HG02610 (cell line): ENCODE measurements around the gene MAPK8.

ENCODE experiments used
- ATAC-seq: cut with Tn5 transposase; IDR thresholded peaks from one replicate; pipeline ENCODE4 v1.9.1; 2021; ENCODE audit warnings: mild to moderate bottlenecking, moderate library complexity; ENCODE audit not compliant: unreplicated experiment

The MAPK8 gene

DNA sequence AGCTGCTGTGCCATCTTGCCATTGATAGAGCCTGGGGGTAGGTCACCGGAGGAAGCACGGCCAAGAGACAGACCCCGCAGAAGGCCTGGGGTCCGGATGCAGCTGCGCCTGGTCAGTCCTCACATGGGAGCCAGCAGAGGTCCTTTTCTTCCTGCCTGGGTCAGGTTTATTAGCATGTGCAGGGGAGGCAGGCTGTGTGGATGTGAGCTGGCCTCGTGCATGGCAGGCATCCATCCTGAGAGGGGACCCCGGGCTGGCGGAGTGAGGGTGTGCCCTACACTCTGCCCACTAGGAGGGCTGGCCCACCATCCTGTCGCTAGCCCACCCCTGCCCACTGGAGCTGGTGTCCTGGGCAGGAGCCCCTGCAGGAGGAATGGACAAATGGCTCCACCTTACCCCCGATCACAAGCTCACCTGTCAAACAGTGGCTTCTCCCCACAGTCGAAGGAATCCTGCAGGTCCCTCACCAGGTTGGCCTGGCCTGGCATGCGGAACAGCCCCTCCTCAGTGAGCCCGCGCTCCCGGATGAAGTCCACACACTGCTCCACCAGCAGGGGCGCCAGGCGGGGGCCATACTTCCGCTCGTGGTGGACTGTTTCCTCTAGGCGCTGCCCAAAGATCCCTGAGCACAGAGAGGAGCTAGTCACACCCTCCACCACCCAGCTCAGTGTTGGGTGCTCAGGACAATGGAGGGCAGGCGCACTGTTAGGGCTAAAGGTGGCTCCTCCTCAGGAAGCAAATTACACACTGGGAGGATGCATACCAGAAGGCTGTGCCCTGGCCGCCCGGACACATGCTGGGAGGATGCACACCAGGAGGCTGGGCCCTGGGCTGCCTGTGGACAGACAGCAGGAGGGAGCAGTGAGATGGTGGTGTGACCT lies 153.0 kb downstream of the MAPK8 start:
- no peak for ATAC-seq

DNA sequence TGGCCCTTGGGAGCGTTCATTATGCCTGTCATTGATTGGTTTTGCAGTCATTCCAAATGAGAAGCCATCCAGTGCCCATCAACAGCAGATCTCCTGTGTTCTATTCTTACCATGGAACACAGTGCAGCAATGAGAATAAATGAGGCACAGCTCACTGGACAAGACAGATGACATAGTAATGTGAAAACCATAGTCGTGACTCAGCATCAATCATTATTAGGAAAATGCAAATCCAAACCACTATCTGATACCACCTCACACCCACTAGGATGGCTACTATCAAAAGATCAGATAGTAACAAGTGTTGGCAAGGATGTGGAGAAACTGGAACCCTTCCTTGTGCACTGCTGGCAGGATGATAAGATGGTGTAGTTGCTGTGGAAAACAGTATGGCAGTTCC lies 153.7 kb downstream of the MAPK8 start:
- ATAC-seq: no peak

DNA sequence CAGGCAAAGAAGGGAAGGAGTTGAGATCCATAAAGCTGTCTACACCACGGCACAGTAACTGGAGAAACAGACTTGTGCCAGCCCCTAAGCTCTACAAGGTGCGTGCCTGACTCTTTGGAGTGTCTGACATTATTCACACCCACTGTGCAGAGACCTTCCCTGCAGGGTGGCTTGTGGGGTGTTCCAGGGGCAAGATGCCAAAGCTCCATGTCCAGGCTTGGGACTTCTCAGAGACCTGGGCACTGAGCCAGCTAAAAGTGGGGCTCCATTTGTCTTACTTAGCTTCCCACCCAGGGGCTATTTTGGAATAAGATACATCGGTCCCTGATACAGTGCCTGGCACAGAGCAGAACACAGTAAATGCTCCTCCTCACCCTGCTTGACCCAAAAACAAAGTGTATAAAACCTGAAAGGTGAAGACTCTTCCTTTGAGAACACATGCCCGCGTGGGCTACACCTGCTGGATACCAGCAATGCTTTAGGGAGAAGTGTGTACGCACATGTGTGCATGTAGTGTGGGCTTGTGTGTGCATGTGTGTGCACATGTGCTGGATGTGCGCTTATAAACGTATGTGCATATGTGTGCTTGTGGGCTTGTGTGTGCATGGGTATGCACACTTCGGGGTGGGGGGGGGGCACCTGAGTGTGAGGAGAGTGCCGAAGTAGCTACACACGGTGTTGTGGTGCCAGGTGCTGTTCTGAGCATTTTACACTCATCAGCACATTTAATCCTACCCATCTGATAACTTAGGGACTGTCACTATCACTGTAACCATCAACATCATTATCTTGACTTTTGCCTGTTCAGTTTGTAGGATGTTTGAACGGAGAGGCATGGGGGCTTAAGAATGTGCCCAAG lies 155.4 kb downstream of the MAPK8 start:
- ATAC-seq: no peak

DNA sequence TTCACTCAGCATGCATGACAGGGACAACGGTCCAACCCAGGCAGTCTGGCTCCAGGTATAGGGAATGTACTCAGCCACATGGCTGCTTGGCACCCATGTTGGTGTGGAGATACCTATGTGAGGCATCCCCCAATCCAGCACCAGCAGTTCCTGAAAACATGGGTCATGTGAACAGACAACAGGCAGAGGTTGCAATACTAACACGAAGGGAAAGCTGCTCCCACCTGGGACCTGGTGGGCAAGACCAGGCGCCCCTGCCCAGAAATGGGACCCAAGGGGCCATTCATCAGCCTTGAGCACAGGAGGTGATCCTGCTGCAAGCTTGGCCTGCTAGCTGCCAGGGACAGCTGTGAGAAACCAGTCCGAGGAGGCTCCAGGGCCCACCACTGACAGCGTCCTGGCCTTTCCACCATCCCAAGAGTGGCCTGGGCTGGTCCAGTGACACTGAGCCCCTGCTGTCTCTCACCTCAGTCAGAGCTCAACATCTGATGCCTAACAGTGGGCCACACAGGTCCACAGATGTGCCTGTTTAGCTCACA lies 156.1 kb downstream of the MAPK8 start:
- ATAC-seq: no peak

DNA sequence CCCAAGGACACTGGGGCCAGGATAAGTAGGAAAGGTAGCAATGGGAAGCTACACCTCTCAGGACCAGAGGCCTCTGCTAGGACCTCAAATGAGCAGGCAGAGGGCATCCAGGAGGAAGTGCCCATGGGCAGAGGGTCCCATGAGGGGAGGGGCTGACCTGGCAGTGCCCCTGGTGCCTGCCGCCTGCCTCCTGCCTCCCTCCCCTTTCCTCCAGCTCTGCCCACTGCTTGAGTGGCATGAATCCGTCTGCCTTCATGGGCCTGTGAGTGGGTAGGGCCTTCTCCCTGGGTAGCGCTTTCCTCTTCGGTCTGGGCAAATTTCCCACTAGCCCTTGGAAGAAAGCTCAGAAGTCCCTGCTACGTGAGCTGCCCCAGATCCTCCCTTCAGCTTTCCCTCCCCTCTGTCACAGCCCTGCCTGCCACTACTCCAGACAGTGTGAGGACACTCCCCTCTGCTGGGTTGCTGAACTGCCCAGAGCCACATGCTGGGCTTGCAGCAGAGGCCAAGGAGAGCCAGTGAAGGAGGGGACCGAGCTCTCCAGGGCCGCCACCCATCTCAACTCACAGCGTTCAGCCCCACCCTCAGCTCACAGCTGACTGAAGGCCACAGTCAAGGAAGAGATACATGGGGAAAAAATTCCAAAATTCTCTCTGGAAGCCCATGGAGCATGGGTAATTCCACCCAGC lies 157.0 kb downstream of the MAPK8 start:
- ATAC-seq: no peak

DNA sequence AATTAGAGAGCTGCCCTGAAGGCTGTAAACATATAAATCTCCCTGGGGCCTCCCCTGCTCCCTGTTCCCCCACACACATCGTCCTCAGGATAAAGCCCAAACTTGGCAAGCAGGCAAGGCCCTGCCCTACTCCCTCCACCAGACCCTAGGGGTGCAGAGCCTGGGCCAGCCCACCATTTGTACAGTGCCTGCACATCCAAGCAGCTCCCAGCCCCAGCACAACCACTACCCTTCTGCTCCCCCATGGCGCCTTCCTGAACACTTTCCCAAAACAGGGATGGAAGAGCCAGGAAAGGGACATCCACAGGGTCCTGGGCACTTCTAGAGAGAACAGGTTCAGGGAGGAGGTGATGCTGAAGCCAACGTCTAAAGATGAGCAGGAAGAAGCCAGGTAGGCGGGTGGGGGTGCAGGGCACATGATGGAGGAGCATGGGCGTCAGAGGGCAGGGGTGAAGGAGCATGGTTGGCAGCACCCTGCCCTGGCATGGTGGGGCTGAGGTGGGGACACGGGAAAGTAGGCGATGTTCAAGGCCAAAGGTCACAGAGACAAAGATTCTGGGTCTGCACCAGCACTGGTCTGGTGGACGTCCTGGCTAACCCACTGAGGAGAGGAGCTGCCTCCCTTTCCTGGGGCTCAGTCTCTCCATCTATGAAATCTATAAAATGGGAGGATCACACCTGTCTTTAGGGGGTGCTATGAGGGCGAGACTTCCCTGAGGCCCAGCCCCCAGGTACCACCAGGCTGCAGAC lies 157.8 kb downstream of the MAPK8 start:
- ATAC-seq: no peak

DNA sequence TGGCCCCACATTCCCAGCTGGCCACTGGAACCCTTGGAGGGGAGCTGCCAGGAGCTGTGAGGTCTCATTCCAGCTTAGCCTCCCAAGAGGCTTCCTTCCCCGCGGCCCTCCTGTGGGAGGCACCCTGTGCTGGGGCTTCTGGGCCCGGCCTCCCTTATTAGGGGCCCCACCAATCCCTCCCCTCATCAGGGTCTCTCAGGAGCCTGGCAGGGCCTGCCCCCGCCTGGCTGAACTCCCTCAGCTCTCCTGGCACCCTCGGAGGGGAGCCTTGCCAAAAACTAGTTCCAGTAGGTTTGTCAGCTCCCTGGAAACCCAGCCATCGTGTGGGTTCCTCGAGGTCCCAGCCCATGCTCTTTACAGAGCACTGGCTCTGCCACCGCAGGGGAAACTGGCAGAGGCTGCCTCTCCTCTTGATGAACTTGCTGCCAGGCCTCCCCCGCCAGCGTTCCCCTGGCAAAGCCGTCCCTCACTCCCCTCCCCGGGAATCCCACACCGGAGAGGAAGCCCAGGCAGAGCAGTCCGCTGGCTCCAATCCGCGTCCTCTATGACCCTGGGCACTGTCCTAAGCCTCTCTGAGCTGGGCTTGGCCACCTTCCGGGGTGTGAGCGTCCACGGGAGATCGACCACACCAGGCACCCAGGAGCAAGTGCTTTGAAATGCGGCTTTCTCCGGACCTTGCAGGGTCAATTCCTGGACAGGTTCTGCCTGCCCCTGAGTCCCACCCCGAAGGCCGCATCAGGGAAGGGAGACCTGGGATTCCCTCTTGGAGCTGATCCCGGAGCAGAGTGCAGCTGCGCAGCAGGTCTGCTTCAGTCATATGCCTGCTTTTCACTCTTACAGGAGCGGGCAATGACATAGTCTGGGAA lies 158.6 kb downstream of the MAPK8 start:
- no peak for ATAC-seq

DNA sequence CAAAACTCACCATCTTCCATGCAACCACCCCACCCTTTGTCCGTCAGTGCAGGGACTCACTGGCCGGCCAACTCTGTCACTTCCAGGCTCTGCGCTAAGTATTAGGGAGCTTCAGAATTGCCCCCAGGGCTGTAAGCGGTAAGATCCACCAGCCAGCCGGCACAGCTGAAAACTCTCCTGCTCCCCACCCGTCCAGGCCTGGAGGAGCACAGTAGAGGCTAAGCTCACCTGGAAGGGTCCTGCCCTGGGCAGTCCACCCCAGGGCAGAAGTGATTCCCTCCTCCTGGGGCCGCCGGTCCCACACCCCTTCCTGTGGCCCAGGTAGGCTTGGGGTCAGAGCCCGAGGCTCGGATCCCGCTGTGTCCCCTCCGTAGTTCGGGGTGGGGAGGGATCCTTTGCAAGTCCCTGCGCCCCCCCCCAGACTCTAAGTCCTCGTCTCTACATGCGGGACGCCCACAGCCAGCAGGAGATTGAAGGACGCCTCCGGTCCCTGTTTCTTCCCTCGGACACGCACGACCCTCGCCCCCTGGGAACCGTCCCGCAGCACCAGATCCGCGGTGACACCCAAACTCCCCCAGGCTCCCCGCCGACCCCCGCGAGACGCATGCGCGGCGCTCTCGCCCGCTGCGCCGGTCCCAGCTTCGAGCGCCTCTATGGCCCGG lies 159.5 kb downstream of the MAPK8 start:
- ATAC-seq: no peak

DNA sequence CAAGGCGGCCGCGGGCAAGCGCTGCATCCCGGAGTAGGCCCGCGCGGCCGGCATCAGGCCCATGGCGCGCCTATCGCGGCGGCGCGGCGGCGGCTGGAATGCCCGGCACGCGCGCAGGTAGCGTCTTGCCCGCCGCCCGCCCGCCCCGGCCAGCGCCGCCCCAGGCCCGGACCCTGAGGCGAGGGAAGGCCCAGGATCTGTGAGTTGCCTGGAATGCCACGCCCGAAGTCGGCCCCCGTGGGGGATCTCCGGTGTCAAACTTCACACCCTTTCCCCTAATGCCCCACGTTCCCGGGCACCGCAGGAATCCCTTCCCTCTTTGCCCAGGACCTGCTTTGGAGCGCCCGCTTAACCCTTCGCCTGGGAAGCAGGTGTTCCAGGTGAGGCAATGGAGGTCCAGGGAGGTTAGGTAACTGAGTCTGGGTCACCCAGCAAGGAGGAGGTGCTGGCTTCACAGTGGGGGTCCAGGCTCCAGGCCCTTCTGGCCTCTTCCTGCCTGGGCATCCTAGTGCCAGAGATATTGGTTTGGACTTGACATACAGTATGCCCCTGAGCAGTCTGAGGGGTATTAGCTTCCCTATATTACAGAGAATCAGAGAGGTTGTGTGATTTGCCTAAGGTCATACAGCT lies 160.2 kb downstream of the MAPK8 start:
- ATAC-seq: no peak

DNA sequence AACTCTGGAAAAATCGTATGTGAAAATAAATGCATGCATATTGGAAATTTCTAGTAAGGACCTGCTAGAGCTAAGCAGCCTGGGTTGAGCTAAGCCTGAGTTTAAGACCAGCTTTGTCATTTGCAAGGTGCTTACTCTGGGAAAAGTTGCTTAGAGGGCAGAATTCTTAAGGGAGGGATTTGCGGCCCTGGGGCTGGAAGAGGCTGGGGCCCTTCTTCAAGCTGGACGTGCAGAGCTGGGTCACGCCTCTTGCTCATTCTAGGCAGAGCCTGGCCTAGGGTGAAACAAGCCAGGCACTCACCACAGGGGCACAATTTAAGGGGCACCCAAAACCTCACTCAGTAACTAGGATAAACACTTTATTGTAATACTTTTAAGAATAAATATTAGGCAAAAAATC lies 161.2 kb downstream of the MAPK8 start:
- ATAC-seq: no peak

DNA sequence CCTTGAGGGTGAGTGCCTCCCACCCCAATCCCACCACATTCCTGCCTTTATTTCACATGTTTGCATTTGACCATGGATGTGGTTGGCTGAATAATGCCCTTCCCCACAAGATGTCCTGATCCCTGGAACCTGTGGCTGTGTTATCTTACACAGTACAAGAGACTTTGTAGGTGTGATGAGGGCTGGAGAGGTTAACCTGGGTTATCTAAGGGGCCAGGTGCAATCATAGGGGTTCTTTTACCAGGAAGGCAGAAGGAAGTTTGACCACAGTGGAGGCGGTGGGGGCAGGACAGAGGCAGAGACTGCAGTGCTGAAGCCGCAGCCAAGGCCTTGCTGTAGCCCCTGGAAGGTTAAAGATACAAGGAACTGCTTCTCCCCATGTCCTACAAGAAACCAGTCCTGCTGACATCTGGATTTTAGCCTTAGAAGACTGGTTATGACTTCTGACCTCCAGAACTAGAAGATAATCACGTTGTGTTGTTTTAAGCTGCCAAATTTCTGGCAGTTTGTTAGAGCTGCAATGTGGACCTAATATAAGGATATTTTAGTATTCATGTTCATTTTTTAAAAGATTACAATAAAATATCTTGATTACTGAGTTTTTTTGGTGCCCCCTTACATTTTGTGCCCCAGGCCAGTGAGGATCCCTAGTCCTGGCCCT lies 161.8 kb downstream of the MAPK8 start:
- no peak for ATAC-seq

DNA sequence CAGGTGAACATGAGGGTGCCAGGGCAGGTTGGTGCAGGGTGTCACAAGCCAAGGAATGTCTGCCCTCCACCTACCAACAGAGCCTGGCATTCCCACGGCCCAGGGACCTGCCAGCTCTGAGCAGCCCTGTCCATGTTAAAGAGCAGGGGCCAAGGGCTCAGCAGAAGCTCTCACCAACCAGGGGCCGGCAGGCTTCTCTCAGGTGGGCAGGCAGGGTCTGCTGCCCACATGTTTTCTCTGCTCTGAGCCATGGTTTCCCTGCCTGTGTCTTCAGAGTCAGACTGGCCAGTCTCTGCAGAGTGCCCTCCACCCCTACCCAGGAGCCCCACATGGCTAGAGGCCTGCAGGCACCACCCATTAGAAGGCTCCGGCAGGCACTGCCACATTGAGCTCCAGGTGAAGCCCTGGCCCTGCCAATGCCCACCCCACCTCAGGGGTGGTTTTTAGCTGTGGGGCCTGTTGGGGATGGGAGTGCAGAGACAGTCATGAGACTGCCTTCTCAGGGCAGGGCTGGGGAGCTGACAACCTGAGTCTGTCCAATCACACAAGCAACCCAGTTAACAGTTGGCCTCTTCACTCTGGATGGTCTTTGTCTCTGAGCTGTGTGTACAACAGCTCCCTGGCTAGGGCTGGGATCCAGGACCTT lies 162.5 kb downstream of the MAPK8 start:
- ATAC-seq: no peak

DNA sequence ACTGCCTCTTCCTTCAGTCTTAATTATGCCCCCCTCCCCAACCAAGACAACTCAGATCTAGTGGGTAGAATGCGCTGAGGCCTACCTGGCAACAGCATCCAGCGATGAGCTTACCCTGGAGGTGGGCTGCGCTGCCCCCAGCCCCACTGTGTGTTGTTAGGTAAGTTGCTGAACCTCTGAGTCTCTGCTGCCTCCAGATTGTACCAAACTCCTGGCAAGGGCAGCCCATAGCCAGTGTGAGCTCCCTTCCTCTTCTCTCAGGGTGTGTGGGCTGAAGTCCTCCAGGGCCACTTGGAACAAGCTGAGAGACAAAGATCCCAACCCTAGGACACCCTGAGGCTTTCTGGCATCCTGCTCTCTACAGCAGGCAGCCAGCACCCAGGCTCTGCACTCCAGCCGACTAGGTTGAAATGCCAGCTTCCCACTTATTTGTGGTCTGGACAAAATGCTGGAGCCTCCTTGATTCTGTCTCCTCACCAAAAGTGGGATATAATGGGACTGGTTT lies 163.1 kb downstream of the MAPK8 start:
- ATAC-seq: no peak

DNA sequence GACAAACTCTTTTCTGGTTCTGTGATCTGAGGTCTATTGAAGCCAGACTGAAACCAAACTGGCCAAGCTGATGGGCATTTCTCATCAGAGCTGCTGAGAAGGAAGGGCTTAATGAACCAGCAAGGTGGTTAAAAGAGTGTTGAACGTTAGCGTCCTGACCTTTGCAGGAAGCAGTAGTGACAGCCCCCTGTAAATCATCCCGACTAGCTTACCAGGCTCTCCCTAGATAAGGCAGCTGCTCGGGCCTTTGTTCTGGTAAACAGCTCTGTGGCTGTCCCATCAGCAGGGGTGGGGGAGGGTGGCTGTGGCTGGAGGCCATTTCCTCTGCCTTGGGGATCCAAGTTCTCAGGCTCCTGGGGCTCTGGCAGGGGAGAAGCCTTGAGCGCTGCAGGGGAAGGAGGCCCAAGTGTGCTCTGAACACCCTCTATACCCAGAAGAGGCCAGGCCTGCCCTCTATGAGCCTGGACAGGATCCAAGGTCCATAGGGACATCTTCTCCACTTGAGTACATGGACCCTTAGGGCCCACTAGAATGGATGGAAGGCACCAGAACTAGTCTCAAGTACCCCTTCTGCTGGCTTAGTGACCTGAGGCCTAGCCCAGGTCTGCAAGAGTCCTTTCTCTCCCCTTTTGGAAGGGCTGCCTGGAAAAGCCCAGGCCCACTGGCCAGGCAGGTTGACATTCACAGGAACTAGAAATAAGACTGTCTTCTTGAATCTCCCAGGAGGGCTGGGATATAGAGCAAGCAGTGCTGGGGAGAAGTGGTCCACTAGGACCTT lies 163.8 kb downstream of the MAPK8 start:
- ATAC-seq: no peak

DNA sequence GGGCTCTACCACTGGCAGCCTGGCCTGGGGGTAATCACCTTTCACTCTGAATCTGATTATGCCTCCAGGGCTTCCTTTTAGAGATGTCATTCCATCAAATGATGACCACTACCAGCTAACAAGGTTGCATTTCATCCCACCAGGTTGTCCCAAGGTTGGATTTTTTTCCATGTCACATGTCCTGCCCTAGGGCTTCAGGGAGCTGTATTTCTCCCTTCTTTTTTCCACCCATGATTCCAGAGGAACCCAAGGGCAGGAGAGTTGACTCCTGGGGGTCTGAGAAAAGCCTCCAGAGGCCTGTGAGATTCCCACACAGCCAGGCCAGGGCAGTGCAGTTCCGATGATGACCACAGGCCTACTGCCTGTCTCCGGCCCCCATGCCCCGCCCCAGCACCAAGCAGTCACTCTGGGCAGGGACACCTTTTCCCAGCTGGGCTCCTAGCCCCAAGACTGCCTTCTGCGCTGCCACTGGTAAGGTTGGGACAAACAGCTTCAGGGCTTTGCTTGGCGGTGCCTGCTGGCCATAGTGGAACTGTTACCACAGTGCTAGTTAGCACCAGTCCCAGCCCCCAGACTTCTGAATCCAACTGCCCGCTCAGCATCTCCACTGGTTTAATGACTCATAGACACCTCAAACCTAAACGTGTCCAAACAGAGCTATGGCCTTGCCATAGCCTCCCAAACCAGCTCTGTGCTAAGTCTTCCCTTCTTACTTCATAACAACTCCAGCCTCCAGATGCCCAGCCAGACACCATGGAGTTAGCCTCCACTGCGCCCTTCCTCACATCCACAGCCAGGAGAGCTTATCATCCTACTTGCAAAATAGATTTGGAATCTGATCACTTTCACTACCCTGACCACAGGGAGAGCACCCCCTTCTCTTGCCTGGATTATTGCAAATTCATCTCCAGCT lies 164.7 kb downstream of the MAPK8 start:
- no peak for ATAC-seq
